Pancreas (tissue), 10 donors: ENCODE data around the gene PARD3. TPM values are rescaled to one million over a fixed set of nuclear protein-coding genes. Genes with fewer than 3 reads are reported as not detected.

ENCODE experiments used
- ATAC-seq, 4 donors: fragments of 200-7000 bp; cut with Tn5 transposase; one replicate each; pipeline versions ENCODE4 v1.8.0 to v1.9.1; 2020; ENCODE audit warnings: mild to moderate bottlenecking in 4 of 4, moderate library complexity in 4 of 4
- DNase-seq, 6 donors: peaks; one replicate each; pipeline ENCODE4 v3.0.0-alpha.2; 2020
- FAIRE-seq: peaks from 2 replicates; lab custom pipeline; 2012; peaks lifted over from hg19 to GRCh38; lab: Jason Lieb, UNC
- H3K27ac ChIP-seq, 4 donors: fragments of 200-600 bp; sonication (generic); 1 replicate in 3 of 4; 2 replicates in 1 of 4; pipeline versions ENCODE4 v1.5.0 to v1.8.0; 2020
- H3K27me3 ChIP-seq, 4 donors: fragments of 200-600 bp; one replicate each; pipeline ENCODE4 v1.8.0; 2021
- H3K36me3 ChIP-seq, 3 donors: fragments of 200-600 bp; sonication (generic) in 1 of 3; one replicate each; pipeline versions ENCODE4 v1.5.0 to v1.8.0; 2020 to 2021
- H3K4me1 ChIP-seq, 3 donors: fragments of 200-600 bp; one replicate each; pipeline ENCODE4 v1.8.0; 2021
- H3K4me3 ChIP-seq, 4 donors: fragments of 200-600 bp; sonication (generic) in 2 of 4; one replicate each; pipeline versions ENCODE4 v1.5.0 to v1.8.0; 2020 to 2021
- H3K9me3 ChIP-seq, 4 donors: fragments of 200-600 bp; one replicate each; pipeline ENCODE4 v1.8.0; 2021
- CTCF ChIP-seq, 4 donors: fragments of 200-600 bp; sonication (generic) in 3 of 4; IDR thresholded peaks; one replicate each; pipeline versions ENCODE4 v1.5.0 to v1.8.0; 2021; ENCODE audit warnings: antibody characterized with exemption in 4 of 4
- WGBS, 2 donors: extraction: QIAGEN DNeasy Blood & Tissue Kit; methylation state at CpG; one replicate each; pipeline ENCODE4 v1.1.7; 2013; 5-methylcytosine and 5-hydroxymethylcytosine counted together
- intact Hi-C, 3 donors: fragments of 100-400 bp; cut with DNase I; formaldehyde crosslinking; loops; one replicate each; pipeline versions ENCODE4 v1.11.1 to v1.14.2; 2022
- polyA plus RNA-seq, 2 donors: library from polyadenylated mRNA; stranded (reverse); fragments of 200-250 nt; gene quantifications; one replicate each; pipeline ENCODE4 v1.2.3, GENCODE V29; 2013
- total RNA-seq, 6 donors: library from RNA; stranded (reverse); fragmentation: NEBNext Ultra II Directional in 4 of 6; extraction: Animal tissue kit (Norgen Biotek cat#: 25700) in 4 of 6; gene quantifications; one replicate each; pipeline versions ENCODE4 v1.2.1 to v1.2.4, GENCODE V29; 2021 to 2023
- donor health status: healthy with polysubstance abuse.
- donor health status: DM: no; HTN: no; CAD: no; lungs with moderate emphysema.
- donor health status: DM: no; HTN: no; CAD: no.
- donor health status: control.
- donor health status: control.
- donor health status: Bipolar disorder and iron deficiency.
- donor health status: DM: yes; HTN: yes; CAD: no.
- donor health status: DM: no; HTN: no; CAD: no.
- donor health status: DM: no; HTN: no; CAD: no.
- donor health status: DM: yes; HTN: yes; CAD: no.

PARD3 gene
- total and polyA plus RNA-seq, 8 donors = 12.8 to 32.3 (median 23.4) TPM

GRCh38 chr10:34491678-34492077, 323.4 kb downstream of the PARD3 start:
- DNase-seq = no peak
- FAIRE-seq = no peak
- ATAC-seq = peak in 1 of 4 donors; percentile 61
- H3K4me3 ChIP-seq = no peak overlapping the region
- no peak for TF ChIP-seq CTCF (IDR thresholded peaks at IDR 0.05)
- H3K27ac ChIP-seq = no peak overlapping the region
- WGBS, 2 donors = 26 to 32% methylated on average over 3 of the region's 3 CpGs
- no peaks in the 10 kb centered on the region for H3K27me3 ChIP-seq
- H3K4me1 ChIP-seq = peaks cover 6 to 9% (median 8%) of the 10 kb centered on the region in 3 donors
- no peaks in the 10 kb centered on the region for H3K9me3 ChIP-seq
- intact Hi-C loops = no loop called here
- no peaks in the 10 kb centered on the region for H3K36me3 ChIP-seq

- H3K9me3 ChIP-seq = no peaks in the 10 kb centered on the region
- H3K36me3 ChIP-seq = no peaks in the 10 kb centered on the region
- FAIRE-seq (peak; percentile 9), DNase-seq (no peak), ATAC-seq (peak in 2 of 4 donors; percentile 40 to 53)
- no peak overlapping the region for H3K27ac ChIP-seq
- no peak overlapping the region for H3K4me3 ChIP-seq
- intact Hi-C loops = no loop called here
- TF ChIP-seq CTCF (IDR thresholded peaks at IDR 0.05) = no peak
- peaks cover 6 to 9% (median 8%) of the 10 kb centered on the region in 3 donors for H3K4me1 ChIP-seq
- H3K27me3 ChIP-seq = no peaks in the 10 kb centered on the region
- 76 to 82% methylated on average over 7 of the region's 7 CpGs for WGBS, 2 donors
Observed at GRCh38 chr10:34489973-34490745, 324.9 kb downstream of the PARD3 start.

GRCh38 chr10:34489411-34489810, 325.7 kb downstream of the PARD3 start:
- no peak overlapping the region for H3K27ac ChIP-seq
- 96 to 98% methylated on average over 3 of the region's 3 CpGs for whole genome bisulfite sequencing, 2 donors
- FAIRE-seq (no peak), DNase-seq (no peak), ATAC-seq (no peak)
- no peaks in the 10 kb centered on the region for H3K36me3 ChIP-seq
- no peak overlapping the region for H3K4me3 ChIP-seq
- no peaks in the 10 kb centered on the region for H3K27me3 ChIP-seq
- intact Hi-C loops = no loop called here
- no peak for TF ChIP-seq CTCF (IDR thresholded peaks at IDR 0.05)
- H3K4me1 ChIP-seq = peaks cover 6 to 9% (median 8%) of the 10 kb centered on the region in 3 donors
- no peaks in the 10 kb centered on the region for H3K9me3 ChIP-seq

- FAIRE-seq (no peak), DNase-seq (no peak), ATAC-seq (no peak)
- Histone ChIP-seq H3K36me3 (no peaks in the 10 kb centered on the region), H3K27me3 (no peaks in the 10 kb centered on the region), H3K4me3 (no peak overlapping the region), H3K4me1 (peaks cover 6 to 9% (median 8%) of the 10 kb centered on the region in 3 donors), H3K9me3 (no peaks in the 10 kb centered on the region), H3K27ac (no peak overlapping the region)
- intact Hi-C loops = no loop called here
- WGBS, 2 donors = 97 to 98% methylated on average over 22 of the region's 22 CpGs
- no peak for TF ChIP-seq CTCF (IDR thresholded peaks at IDR 0.05)
Observed at GRCh38 chr10:34488476-34489130, 326.5 kb downstream of the PARD3 start.
